GM23248 (cell line): ENCODE measurements around the gene CAMTA1. TPM values are rescaled to one million over a fixed set of nuclear protein-coding genes. Genes with fewer than 3 reads are reported as not detected.

ENCODE experiments used
- DNase-seq: peaks from one replicate; pipeline ENCODE4 v3.0.0-alpha.2; 2015
- H2AFZ ChIP-seq: fragments of 200-600 bp; sonication (generic); 2 replicates; pipeline ENCODE4 v1.6.1; 2016; ENCODE audit warnings: antibody characterized with exemption
- H3F3A ChIP-seq: fragments of 200-600 bp; sonication (generic); 2 replicates; pipeline ENCODE4 v1.6.1; 2016; ENCODE audit warnings: mild to moderate bottlenecking, antibody characterized with exemption, mixed run types; ENCODE audit not compliant: insufficient read depth
- H3K27ac ChIP-seq: fragments of 200-600 bp; sonication (generic); 2 replicates; pipeline ENCODE4 v1.5.1; 2016; ENCODE audit warnings: mild to moderate bottlenecking
- H3K27me3 ChIP-seq: fragments of 200-600 bp; sonication (generic); replicated peaks from 2 replicates; pipeline ENCODE4 v1.6.1; 2016; ENCODE audit warnings: mild to moderate bottlenecking; ENCODE audit not compliant: insufficient read depth
- H3K36me3 ChIP-seq: fragments of 200-600 bp; sonication (generic); 2 replicates; pipeline ENCODE4 v1.6.1; 2016; ENCODE audit warnings: low read depth, mild to moderate bottlenecking
- H3K4me1 ChIP-seq: fragments of 200-600 bp; sonication (generic); 2 replicates; pipeline ENCODE4 v1.6.1; 2016; ENCODE audit warnings: mild to moderate bottlenecking; ENCODE audit not compliant: insufficient read depth
- H3K4me2 ChIP-seq: fragments of 200-600 bp; sonication (generic); one replicate; pipeline ENCODE4 v1.6.1; 2016; ENCODE audit warnings: mild to moderate bottlenecking; ENCODE audit not compliant: unreplicated experiment
- H3K4me3 ChIP-seq: fragments of 200-600 bp; sonication (generic); 2 replicates; pipeline ENCODE4 v1.5.1; 2016; ENCODE audit warnings: mild to moderate bottlenecking
- H3K79me2 ChIP-seq: fragments of 200-600 bp; sonication (generic); 2 replicates; pipeline ENCODE4 v1.6.1; 2016; ENCODE audit warnings: mild to moderate bottlenecking; ENCODE audit not compliant: insufficient read depth
- H3K9ac ChIP-seq: fragments of 200-600 bp; sonication (generic); 2 replicates; pipeline ENCODE4 v1.6.1; 2016; ENCODE audit warnings: mild to moderate bottlenecking
- H3K9me2 ChIP-seq: fragments of 200-600 bp; sonication (generic); 2 replicates; pipeline ENCODE4 v1.6.1; 2016; ENCODE audit warnings: mixed run types, mild to moderate bottlenecking, moderate library complexity; ENCODE audit not compliant: insufficient read depth
- H3K9me3 ChIP-seq: fragments of 200-600 bp; sonication (generic); one replicate; pipeline ENCODE4 v1.6.1; 2017; ENCODE audit warnings: low read depth
- H4K20me1 ChIP-seq: fragments of 200-600 bp; sonication (generic); 2 replicates; pipeline ENCODE4 v1.6.0; 2016; ENCODE audit not compliant: insufficient read depth
- EZH2 ChIP-seq: fragments of 200-600 bp; sonication (generic); IDR thresholded peaks from 2 replicates; pipeline ENCODE4 v1.6.1; 2018; ENCODE audit warnings: antibody characterized with exemption, mild to moderate bottlenecking; ENCODE audit not compliant: insufficient read depth, poor library complexity, severe bottlenecking
- EZH2phosphoT487 ChIP-seq: fragments of 200-600 bp; sonication (generic); IDR thresholded peaks from 2 replicates; pipeline ENCODE4 v1.6.1; 2018; ENCODE audit warnings: antibody characterized with exemption, moderate library complexity, mild to moderate bottlenecking, low read depth; ENCODE audit not compliant: insufficient read depth
- WGBS, 2 experiments: methylation state at CpG; one replicate each; pipeline ENCODE4 v1.1.6; 2015 to 2017; ENCODE audit warnings: low lambda C conversion rate in 2 of 2, low coverage in 1 of 2; ENCODE audit errors: missing lambda C conversion rate in 2 of 2; 5-methylcytosine and 5-hydroxymethylcytosine counted together
- in situ Hi-C: fragments of 300-500 bp; cut with MboI; formaldehyde crosslinking; loops from 2 replicates; pipeline ENCODE4 v1.15.0; 2020
- polyA plus RNA-seq: library from polyadenylated mRNA; unstranded; fragments of >200 nt; fragmentation: Nextera tagmentation; extraction: Ambion mirVana; gene quantifications from 2 replicates; pipeline ENCODE4 v1.2.1, GENCODE V29; 2016
- total RNA-seq: library from RNA; depleted of rRNA; stranded (reverse); fragments of >200 nt; shearing (Covaris generic); gene quantifications from 2 replicates; pipeline ENCODE4 v1.2.3, GENCODE V29; 2014

The CAMTA1 gene
- total and polyA plus RNA-seq, 2 experiments from 2014 or later = 50.1 to 165 TPM

GRCh38 chr1:7069931-7070330 lies 284.7 kb downstream of the CAMTA1 start:
- Histone ChIP-seq H3F3A (no peaks in the 10 kb centered on the region), H3K9ac (peak overlapping the region; percentile 25; the same call in 1 of the 2 replicates)

GRCh38 chr1:7070389-7071029 lies 285.3 kb downstream of the CAMTA1 start:
- Histone ChIP-seq H3K4me1 (no peaks in the 10 kb centered on the region), H4K20me1 (no peaks in the 10 kb centered on the region), H3K27ac (no peak overlapping the region), H3F3A (no peaks in the 10 kb centered on the region), H3K9ac (peak overlapping the region; percentile 25; the same call in 1 of the 2 replicates), H3K9me2 (no peaks in the 10 kb centered on the region), H3K27me3 (peaks cover 5% of the 10 kb centered on the region; the same call in 1 of the 2 replicates), H3K4me2 (peak overlapping the region; percentile 93), H3K9me3 (no peaks in the 10 kb centered on the region), H3K79me2 (no peaks in the 10 kb centered on the region), H3K4me3 (peak overlapping the region; percentile 77), H2AFZ (peak overlapping the region; percentile 89), H3K36me3 (no peaks in the 10 kb centered on the region)
- TF ChIP-seq EZH2 (no peak), EZH2phosphoT487 (no peak)
- WGBS, 2 experiments = 1 to 3% methylated on average over 13 of the region's 13 CpGs
- in situ Hi-C loops = loop anchor here (10.0 kb wide), 1 partner anchor 336 kb away; no protein-coding TSS in a partner anchor
- peak; percentile 85 for DNase-seq

More at GRCh38 chr1:7069931-7070330, 284.7 kb downstream of the CAMTA1 start:
- peak; percentile 42 for DNase-seq
- in situ Hi-C loops = loop anchor here (10.0 kb wide), 1 partner anchor 335 kb away; no protein-coding TSS in a partner anchor
- Histone ChIP-seq H3K27ac (no peak overlapping the region), H3K36me3 (no peaks in the 10 kb centered on the region), H3K4me1 (no peaks in the 10 kb centered on the region), H3K27me3 (peaks cover 5% of the 10 kb centered on the region; the same call in 1 of the 2 replicates), H3K4me3 (peak overlapping the region; percentile 77), H3K9me3 (no peaks in the 10 kb centered on the region), H3K79me2 (no peaks in the 10 kb centered on the region), H2AFZ (peak overlapping the region; percentile 89), H3K9me2 (no peaks in the 10 kb centered on the region), H4K20me1 (no peaks in the 10 kb centered on the region), H3K4me2 (peak overlapping the region; percentile 93)
- 7 to 8% methylated on average over 21 to 23 of the region's 23 CpGs for WGBS, 2 experiments
- TF ChIP-seq EZH2 (no peak), EZH2phosphoT487 (no peak)

GRCh38 chr1:7076117-7076516 lies 290.9 kb downstream of the CAMTA1 start:
- no peaks in the 10 kb centered on the region for H3K27me3 ChIP-seq
- no peak for DNase-seq
- no peaks in the 10 kb centered on the region for H3K79me2 ChIP-seq
- H3K27ac ChIP-seq = no peak overlapping the region
- H3F3A ChIP-seq = no peaks in the 10 kb centered on the region
- 31 to 36% methylated on average over 5 of the region's 5 CpGs for WGBS, 2 experiments
- no peaks in the 10 kb centered on the region for H3K36me3 ChIP-seq
- no peaks in the 10 kb centered on the region for H3K9me3 ChIP-seq
- H3K4me2 ChIP-seq = no peak overlapping the region
- H3K4me1 ChIP-seq = no peaks in the 10 kb centered on the region
- no peak overlapping the region for H3K9ac ChIP-seq
- H3K9me2 ChIP-seq = no peaks in the 10 kb centered on the region
- TF ChIP-seq EZH2 (no peak), EZH2phosphoT487 (no peak)
- H4K20me1 ChIP-seq = no peaks in the 10 kb centered on the region
- in situ Hi-C loops = loop anchor here (10.0 kb wide), 1 partner anchor 341 kb away; no protein-coding TSS in a partner anchor
- no peak overlapping the region for H3K4me3 ChIP-seq
- no peak overlapping the region for H2AFZ ChIP-seq

- Histone ChIP-seq H3K27me3 (no peaks in the 10 kb centered on the region), H3K9me3 (no peaks in the 10 kb centered on the region), H4K20me1 (no peaks in the 10 kb centered on the region), H3K79me2 (no peaks in the 10 kb centered on the region), H3K9ac (no peak overlapping the region), H2AFZ (no peak overlapping the region), H3K4me3 (no peak overlapping the region), H3K4me2 (no peak overlapping the region), H3K4me1 (no peaks in the 10 kb centered on the region), H3K9me2 (no peaks in the 10 kb centered on the region), H3K27ac (no peak overlapping the region), H3K36me3 (no peaks in the 10 kb centered on the region), H3F3A (no peaks in the 10 kb centered on the region)
- in situ Hi-C loops = loop anchor here (10.0 kb wide), 1 partner anchor 342 kb away; no protein-coding TSS in a partner anchor
- DNase-seq = no peak
- WGBS, 2 experiments = 32 to 39% methylated on average over 4 of the region's 4 CpGs
- TF ChIP-seq EZH2phosphoT487 = no peak
- no peak for TF ChIP-seq EZH2
Observed at GRCh38 chr1:7076572-7076971, 291.3 kb downstream of the CAMTA1 start.
